Ramos (cell line): ENCODE data around the gene TLR9.

Experiments used
- in situ Hi-C: fragments of 300-500 bp; cut with MboI; formaldehyde crosslinking; loops from one replicate; pipeline ENCODE4 v1.14.3; 2022; ENCODE audit warnings: low sequenced_read_pairs; ENCODE audit not compliant: unreplicated experiment

The TLR9 gene

GRCh38 chr3:52233968-52234367, 8.5 kb upstream of the TLR9 start:
- in situ Hi-C loops = loop anchor here (5.0 to 25.0 kb wide), 2 partner anchors 108 to 928 kb away; partner anchors contain the start of gene PRKCD

GRCh38 chr3:52233108-52233591, 7.7 kb upstream of the TLR9 start:
- in situ Hi-C loops = loop anchor here (5.0 to 25.0 kb wide), 2 partner anchors 109 to 929 kb away; partner anchors contain the start of gene PRKCD

GRCh38 chr3:52232279-52233107, 7.0 kb upstream of the TLR9 start:
- in situ Hi-C loops = loop anchor here (5.0 to 25.0 kb wide), 2 partner anchors 110 to 930 kb away; partner anchors contain the start of gene PRKCD

GRCh38 chr3:52231502-52232278, 6.2 kb upstream of the TLR9 start:
- in situ Hi-C loops = loop anchor here (5.0 to 25.0 kb wide), 2 partner anchors 111 to 931 kb away; partner anchors contain the start of gene PRKCD

- in situ Hi-C loops = loop anchor here (5.0 to 25.0 kb wide), 2 partner anchors 111 to 931 kb away; partner anchors contain the start of gene PRKCD
Measured at GRCh38 chr3:52230889-52231499, 5.5 kb upstream of the TLR9 start.

GRCh38 chr3:52230461-52230860, 5.0 kb upstream of the TLR9 start:
- in situ Hi-C loops = loop anchor here (5.0 to 25.0 kb wide), 2 partner anchors 112 to 932 kb away; partner anchors contain the start of gene PRKCD

GRCh38 chr3:52229656-52230055, 4.2 kb upstream of the TLR9 start:
- in situ Hi-C loops = loop anchor here (5.0 to 25.0 kb wide), 2 partner anchors 113 to 933 kb away; partner anchors contain the start of gene PRKCD

- in situ Hi-C loops = loop anchor here (25.0 kb wide), 1 partner anchor 933 kb away; the partner anchor contains the start of gene PRKCD
Measured at GRCh38 chr3:52228751-52229291, 3.4 kb upstream of the TLR9 start.

GRCh38 chr3:52228266-52228665, 2.8 kb upstream of the TLR9 start:
- in situ Hi-C loops = loop anchor here (25.0 kb wide), 1 partner anchor 934 kb away; the partner anchor contains the start of gene PRKCD

GRCh38 chr3:52227766-52228165, 2.3 kb upstream of the TLR9 start:
- in situ Hi-C loops = loop anchor here (25.0 kb wide), 1 partner anchor 935 kb away; the partner anchor contains the start of gene PRKCD

- in situ Hi-C loops = loop anchor here (25.0 kb wide), 1 partner anchor 935 kb away; the partner anchor contains the start of gene PRKCD
Measured at GRCh38 chr3:52227117-52227516, 1.7 kb upstream of the TLR9 start.

- in situ Hi-C loops = loop anchor here (25.0 kb wide), 1 partner anchor 936 kb away; the partner anchor contains the start of gene PRKCD
Measured at GRCh38 chr3:52226229-52226817, 878 bp upstream of the TLR9 start.

- in situ Hi-C loops = no loop called here
Measured at GRCh38 chr3:52223449-52224408, 1.7 kb downstream of the TLR9 start.

GRCh38 chr3:52222319-52223221, 2.9 kb downstream of the TLR9 start:
- in situ Hi-C loops = no loop called here

- in situ Hi-C loops = no loop called here
Measured at GRCh38 chr3:52221563-52222318, 3.7 kb downstream of the TLR9 start.

- in situ Hi-C loops = no loop called here
Measured at GRCh38 chr3:52221141-52221562, 4.3 kb downstream of the TLR9 start.
